PFSK-1 (cell line): Measurements from ENCODE around the gene ZNF536.

Experiments used
- FOXP2 ChIP-seq: optimal IDR thresholded peaks from 2 replicates; pipeline ENCODE3; 2011; ENCODE audit warnings: borderline replicate concordance, control low read depth, inconsistent platforms; ENCODE audit not compliant: insufficient read depth; ENCODE audit errors: extremely low read length, extremely low read depth
- POLR2AphosphoS5 ChIP-seq: IDR thresholded peaks from 2 replicates; pipeline ENCODE4 v1.6.1; 2012; ENCODE audit warnings: low read depth, mild to moderate bottlenecking, control low read depth, low read length, moderate library complexity
- SIN3A ChIP-seq: IDR thresholded peaks from 2 replicates; pipeline ENCODE4 v1.6.1; 2012; ENCODE audit warnings: mild to moderate bottlenecking, low read length, moderate library complexity, borderline replicate concordance; ENCODE audit not compliant: insufficient read depth
- TAF1 ChIP-seq: IDR thresholded peaks from 2 replicates; pipeline ENCODE4 v1.6.1; 2012; ENCODE audit warnings: low read length, control low read depth, borderline replicate concordance; ENCODE audit not compliant: insufficient read depth
- TF ChIP-seq, protein P1 (sequence below), 2 experiments: IDR thresholded peaks; 2 replicates each; pipeline versions ENCODE4 v1.6.1 to v1.8.0; 2011 to 2012; ENCODE audit warnings: low read depth in 2 of 2, low read length in 2 of 2, control low read depth in 1 of 2, inconsistent platforms in 1 of 2, mild to moderate bottlenecking in 1 of 2, moderate library complexity in 1 of 2; ENCODE audit not compliant: insufficient read depth in 1 of 2

The ZNF536 gene

DNA sequence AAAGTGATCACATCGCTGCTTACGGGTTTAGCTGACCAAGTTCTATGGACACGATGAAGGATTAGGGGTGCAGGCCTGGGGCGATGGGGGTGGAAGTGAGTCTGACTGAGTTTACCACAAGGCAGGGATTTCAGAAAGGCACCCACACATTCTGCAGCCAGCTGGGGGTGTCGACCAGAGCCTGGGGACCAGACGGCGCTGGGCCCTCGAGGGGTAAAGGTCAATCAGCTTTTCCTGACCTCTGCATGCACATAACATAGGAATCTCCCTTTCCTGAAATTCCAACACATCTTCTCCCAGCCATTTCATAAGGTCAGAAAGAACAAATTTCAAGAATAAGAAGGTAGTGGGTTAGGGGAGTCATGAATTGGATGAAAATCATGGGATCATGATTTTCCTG is 92.0 kb downstream of the ZNF536 start:
- no peak for TF ChIP-seq TAF1
- TF ChIP-seq SIN3A: no peak
- TF ChIP-seq POLR2AphosphoS5: no peak
- TF ChIP-seq, protein P1, sequence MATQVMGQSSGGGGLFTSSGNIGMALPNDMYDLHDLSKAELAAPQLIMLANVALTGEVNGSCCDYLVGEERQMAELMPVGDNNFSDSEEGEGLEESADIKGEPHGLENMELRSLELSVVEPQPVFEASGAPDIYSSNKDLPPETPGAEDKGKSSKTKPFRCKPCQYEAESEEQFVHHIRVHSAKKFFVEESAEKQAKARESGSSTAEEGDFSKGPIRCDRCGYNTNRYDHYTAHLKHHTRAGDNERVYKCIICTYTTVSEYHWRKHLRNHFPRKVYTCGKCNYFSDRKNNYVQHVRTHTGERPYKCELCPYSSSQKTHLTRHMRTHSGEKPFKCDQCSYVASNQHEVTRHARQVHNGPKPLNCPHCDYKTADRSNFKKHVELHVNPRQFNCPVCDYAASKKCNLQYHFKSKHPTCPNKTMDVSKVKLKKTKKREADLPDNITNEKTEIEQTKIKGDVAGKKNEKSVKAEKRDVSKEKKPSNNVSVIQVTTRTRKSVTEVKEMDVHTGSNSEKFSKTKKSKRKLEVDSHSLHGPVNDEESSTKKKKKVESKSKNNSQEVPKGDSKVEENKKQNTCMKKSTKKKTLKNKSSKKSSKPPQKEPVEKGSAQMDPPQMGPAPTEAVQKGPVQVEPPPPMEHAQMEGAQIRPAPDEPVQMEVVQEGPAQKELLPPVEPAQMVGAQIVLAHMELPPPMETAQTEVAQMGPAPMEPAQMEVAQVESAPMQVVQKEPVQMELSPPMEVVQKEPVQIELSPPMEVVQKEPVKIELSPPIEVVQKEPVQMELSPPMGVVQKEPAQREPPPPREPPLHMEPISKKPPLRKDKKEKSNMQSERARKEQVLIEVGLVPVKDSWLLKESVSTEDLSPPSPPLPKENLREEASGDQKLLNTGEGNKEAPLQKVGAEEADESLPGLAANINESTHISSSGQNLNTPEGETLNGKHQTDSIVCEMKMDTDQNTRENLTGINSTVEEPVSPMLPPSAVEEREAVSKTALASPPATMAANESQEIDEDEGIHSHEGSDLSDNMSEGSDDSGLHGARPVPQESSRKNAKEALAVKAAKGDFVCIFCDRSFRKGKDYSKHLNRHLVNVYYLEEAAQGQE (IDR thresholded peaks at IDR 0.05; ENCODE audit: insufficient read depth in 1 of 2, low read depth in 2 of 2, low read length in 2 of 2): no peak
- no peak for TF ChIP-seq FOXP2

- TF ChIP-seq SIN3A: no peak
- no peak for TF ChIP-seq TAF1
- no peak for TF ChIP-seq POLR2AphosphoS5
- TF ChIP-seq FOXP2: no peak
- TF ChIP-seq, protein P1 (IDR thresholded peaks at IDR 0.05; ENCODE audit: insufficient read depth in 1 of 2, low read depth in 2 of 2, low read length in 2 of 2): no peak
Observed at GRCh38 chr19:30467239-30467638, 95.1 kb downstream of the ZNF536 start.

GRCh38 chr19:30469774-30470173 is 97.6 kb downstream of the ZNF536 start:
- TF ChIP-seq SIN3A: no peak
- no peak for TF ChIP-seq TAF1
- no peak for TF ChIP-seq FOXP2
- TF ChIP-seq POLR2AphosphoS5: no peak
- TF ChIP-seq, protein P1 (IDR thresholded peaks at IDR 0.05; ENCODE audit: insufficient read depth in 1 of 2, low read depth in 2 of 2, low read length in 2 of 2): no peak

DNA sequence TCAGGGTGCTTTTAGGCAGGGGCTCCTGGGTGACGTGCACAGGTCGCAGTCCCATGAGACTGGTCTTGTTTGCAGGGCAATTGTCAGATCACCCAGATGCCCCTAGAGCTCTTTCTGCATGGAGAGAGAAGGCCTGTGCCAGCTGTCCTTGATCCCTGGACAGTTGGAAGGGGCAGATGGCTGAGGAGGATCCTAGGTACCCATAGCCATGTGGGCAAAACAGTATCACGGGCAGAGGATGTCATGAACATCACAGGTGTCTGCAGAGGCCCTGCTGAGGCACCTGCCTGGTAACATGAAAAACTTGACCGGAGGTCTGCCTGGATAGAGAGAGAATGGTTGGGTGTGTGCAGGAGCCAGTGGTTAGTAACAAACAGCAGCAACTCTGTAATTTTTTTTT is 99.3 kb downstream of the ZNF536 start:
- no peak for TF ChIP-seq FOXP2
- no peak for TF ChIP-seq SIN3A
- TF ChIP-seq TAF1: no peak
- TF ChIP-seq, protein P1 (IDR thresholded peaks at IDR 0.05; ENCODE audit: insufficient read depth in 1 of 2, low read depth in 2 of 2, low read length in 2 of 2): no peak
- no peak for TF ChIP-seq POLR2AphosphoS5
